ENCODE data around the gene RAB3IP.
"Not testable (repeated sequence)": the region's sequence is repeated elsewhere in the genome, so short reads cannot be mapped to it uniquely, and the experiment has no call there.

RAB3IP gene

DNA sequence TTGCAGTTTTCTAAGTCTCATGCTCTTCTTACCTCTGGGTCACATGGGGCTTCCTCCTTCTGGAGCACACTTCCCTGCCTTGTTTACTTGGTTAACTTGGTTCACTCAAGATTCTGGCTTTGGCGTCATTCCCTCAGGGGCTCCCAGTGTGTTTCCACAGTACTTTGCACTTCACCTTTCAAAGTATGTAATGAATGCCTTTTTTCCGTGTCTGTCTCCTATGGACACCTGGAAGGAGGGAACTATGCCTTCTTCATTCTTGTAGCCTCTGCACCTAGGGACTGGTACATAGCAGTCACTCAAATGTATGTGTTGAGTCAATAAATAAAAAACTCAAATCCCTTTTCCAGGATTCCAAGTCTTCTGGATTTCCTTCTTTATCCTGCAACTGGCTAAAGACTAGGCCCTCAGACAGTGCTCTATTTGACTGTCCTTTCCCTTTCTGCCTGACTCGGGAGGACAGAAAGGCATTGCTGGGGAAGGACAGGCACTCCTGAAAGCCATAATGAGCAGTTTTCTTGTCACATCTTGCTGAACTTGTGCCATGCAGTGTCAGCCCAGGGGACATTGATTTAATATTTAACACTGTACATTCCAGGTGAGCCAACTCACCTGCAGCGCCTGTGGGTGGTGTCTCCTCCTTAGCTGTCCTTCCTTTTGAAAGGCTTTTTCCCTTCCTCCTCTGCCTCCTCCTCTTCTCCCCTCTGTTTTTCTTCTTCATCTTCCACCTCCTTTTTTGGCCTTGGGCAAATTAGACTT lies 99.2 kb downstream of the RAB3IP start:
- DNase-seq, result no peak

DNA sequence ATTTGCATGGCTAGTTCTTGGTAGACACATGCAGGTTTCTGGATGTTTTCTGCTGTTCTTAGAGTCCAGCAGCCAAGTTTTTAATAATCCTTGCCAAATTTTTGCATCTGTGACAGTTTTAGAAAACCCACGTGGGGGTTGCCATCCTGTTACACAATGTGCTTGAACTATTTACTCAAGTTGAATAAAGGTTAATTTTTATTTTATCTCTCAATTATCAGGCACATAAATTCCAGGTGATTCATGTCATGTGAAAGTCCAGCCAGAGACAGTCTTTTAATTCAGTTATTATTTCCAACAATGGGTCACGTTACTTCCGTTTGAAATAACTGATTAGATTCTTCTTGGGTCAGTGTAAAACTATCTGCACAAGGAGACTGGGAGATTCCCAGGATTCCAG lies 102.1 kb downstream of the RAB3IP start:
- peak; percentile 94 for DNase-seq

DNA sequence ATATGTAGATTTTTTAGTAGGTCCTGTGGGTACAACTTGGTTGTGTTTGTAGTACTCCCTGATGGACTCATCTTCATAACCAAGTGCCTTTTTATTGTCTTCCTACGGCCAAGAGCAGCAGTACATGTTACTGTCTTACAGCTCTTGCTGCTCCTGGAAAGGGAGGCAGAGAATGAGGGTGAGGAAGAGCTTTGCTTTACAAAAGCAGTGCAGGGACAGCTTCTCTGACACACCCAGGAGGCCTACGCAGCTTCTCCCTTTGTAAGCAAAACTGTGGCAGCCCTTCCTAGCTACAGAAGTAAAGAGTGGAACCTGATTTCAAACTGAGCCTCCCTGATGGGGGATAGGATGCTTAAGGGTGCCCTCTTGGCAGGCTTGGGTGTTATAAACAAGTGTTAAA lies 104.9 kb downstream of the RAB3IP start:
- DNase-seq, result no peak

DNA sequence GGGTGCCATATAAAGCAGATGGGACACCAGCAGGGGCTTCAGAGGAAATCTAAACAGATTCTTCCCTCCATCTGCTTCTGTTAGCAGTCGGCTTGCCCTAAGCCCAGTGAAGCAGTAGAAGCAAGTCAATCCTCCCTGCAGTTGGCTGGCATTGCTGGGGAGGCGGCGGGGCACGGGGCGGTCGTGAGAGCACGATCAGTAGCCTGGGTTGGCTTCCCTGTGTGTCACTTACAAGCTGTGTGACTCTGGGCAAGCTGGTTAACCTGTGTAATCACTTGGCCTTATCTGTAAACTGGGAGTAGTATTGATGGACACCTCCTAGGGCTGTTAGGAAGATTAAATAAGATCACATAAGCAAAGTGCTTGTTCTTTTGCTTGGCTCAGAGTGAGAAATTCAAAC lies 105.8 kb downstream of the RAB3IP start:
- no peak for DNase-seq

DNA sequence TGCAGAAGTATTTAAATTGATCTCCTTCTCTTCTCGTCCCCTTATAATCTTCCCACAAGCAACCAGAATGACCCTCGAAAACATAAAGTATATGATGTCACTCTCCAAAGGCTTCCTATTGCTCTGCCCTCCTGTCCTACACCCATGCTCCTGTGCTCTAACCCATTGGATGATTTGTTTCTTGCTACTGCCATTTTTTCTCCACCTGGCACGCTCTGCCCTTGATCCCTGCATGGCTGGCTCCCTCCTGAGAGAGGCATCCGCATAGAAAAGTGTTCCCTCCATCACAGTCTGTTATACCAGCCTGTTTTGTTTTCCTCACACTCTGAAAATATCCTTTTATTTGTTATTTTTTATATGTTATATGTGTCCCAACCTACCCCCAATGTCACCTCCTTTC lies 106.2 kb downstream of the RAB3IP start:
- no peak for DNase-seq

DNA sequence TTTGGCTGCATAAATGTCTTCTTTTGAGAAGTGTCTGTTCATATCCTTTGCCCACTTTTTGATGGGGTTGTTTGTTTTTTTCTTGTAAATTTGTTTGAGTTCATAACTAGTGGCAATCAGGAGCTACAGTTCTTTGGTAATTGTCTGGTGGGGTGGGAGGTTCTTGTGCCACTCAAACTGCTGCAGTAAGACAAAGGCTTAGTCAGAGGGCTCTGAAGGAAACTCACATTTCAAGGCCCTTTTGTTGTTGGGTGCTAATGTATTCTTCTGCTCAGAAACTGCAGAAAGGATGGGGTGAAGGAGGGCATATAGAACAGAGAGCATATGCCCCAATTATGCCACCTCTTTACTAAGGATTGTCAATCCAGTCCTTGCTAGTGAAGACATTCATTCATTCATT lies 108.3 kb downstream of the RAB3IP start:
- no peak for DNase-seq

DNA sequence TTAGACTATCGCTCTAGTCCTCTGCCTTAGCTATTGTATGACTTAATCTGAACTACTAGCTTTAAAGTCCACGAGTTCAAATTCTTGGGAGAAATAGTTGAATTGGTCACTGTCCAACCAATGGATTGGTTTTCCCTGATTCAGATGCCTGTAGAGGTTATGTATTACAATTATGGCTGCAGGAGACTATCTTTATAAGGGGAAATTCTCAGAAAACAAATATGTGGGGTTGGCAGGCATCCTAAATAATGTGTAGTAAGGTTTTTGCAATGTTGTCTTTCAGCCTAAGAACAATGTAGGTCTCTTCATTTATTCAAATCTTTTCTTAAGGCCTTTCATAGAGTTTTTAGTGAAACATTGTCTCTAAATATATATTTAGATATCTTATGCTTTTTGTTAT lies 113.3 kb downstream of the RAB3IP start:
- DNase-seq, result peak; percentile 31

DNA sequence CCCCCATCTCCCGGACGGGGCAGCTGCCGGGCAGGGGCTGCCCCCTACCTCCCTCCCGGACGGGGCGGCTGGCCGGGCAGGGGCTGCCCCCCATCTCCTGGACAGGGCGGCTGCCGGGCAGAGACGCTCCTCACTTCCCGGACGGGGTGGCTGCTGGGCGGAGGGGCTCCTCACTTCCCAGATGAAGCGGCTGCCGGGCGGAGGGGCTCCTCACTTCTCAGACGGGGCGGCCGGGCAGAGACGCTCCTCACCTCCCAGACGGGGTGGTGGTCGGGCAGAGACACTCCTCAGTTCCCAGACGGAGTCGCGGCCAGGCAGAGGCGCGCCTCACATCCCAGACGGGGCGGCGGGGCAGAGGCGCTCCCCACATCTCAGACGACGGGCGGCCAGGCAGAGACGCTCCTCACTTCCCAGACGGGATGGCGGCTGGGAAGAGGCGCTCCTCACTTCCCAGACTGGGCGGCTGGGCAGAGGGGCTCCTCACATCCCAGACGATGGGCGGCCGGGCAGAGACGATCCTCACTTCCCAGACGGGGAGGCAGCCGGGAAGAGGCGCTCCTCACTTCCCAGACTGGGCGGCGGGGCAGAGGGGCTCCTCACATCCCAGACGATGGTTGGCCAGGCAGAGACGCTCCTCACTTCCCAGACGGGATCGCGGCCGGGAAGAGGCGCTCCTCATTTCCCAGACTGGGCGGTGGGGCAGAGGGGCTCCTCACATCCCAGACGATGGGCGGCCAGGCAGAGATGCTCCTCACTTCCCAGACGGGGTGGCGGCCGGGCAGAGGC lies 114.7 kb downstream of the RAB3IP start:
- not testable (repeated sequence) for DNase-seq

DNA sequence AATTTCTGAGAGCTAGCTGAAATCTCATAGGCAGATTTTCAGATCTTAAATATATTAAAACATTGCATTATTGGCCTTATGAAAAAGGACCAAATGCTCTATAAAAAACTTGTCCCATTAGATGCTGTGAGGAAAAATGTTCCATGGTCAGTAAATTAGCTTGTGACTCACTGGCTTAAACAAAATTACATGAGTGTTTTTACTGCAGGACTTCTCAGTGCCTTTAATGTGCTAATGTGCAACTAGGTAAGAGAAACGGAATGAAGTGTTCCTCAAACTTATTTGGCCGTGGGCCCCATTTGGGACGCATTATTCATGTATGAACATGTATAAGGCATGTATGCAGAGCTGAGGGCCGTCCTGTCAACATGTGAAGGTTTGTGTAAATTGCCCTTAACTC lies 128.0 kb downstream of the RAB3IP start:
- DNase-seq, result no peak

DNA sequence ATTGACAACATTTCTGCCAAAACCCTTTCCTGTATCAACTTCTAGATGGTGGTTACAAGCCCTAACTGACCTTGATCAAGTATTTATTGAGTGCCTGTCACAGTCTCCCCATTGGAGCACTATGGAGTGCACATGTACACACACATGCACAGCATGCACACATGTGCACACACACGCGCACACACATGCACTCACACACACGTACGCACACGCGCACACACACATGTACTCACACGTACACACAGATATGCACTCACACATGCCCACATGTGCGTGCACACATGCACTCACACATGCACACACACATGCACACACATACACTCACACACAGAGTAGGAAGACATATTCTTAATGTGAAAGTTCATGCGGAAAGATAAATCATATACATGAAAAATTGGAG lies 130.0 kb downstream of the RAB3IP start:
- no peak for DNase-seq

DNA sequence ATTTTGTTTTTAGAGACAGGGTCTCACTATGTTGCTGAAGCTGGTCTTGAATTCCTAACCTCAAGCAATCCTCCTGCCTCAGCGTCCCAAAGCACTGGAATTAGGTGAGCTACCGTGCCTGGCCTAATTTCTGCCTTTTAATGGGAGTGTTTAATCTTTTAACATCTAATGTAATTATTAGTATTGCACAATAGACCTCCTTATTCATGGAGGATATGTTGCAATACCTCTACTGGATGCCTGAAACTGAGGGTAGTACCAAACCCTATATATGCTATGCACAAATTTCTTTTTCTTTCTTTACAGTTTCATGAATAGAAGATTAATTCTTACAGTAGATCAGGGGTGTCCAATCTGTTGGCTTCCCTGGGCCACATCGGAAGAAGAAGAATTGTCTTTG lies 134.1 kb downstream of the RAB3IP start:
- DNase-seq, result peak; percentile 12

All from NCI-H226 (cell line).